ENCODE data around the gene TRPM3.

TRPM3 gene

GRCh38 chr9:70511858-70512257 is 609.6 kb downstream of the TRPM3 start:
- no peak overlapping the region for H3K4me3 ChIP-seq (ENCODE audit: low read depth, low read length)
- TF ChIP-seq CTCF (IDR thresholded peaks at IDR 0.05; ENCODE audit: borderline replicate concordance, insufficient read depth, low read depth, low read length) = no peak

GRCh38 chr9:70510157-70510770 is 611.2 kb downstream of the TRPM3 start:
- TF ChIP-seq CTCF (IDR thresholded peaks at IDR 0.05; ENCODE audit: borderline replicate concordance, insufficient read depth, low read depth, low read length) = peak; percentile 57; the same call in 1 of the 2 replicates
- H3K4me3 ChIP-seq (ENCODE audit: low read depth, low read length) = no peak overlapping the region

- no peak overlapping the region for H3K4me3 ChIP-seq (ENCODE audit: low read depth, low read length)
- no peak for TF ChIP-seq CTCF (IDR thresholded peaks at IDR 0.05; ENCODE audit: borderline replicate concordance, insufficient read depth, low read depth, low read length)
These were observed 615.3 kb downstream of the TRPM3 start for GRCh38 chr9:70506159-70506558.

- TF ChIP-seq CTCF (IDR thresholded peaks at IDR 0.05; ENCODE audit: borderline replicate concordance, insufficient read depth, low read depth, low read length) = no peak
- H3K4me3 ChIP-seq (ENCODE audit: low read depth, low read length) = no peak overlapping the region
These were observed 616.6 kb downstream of the TRPM3 start for GRCh38 chr9:70504834-70505233.

- H3K4me3 ChIP-seq (ENCODE audit: low read depth, low read length) = no peak overlapping the region
- TF ChIP-seq CTCF (IDR thresholded peaks at IDR 0.05; ENCODE audit: borderline replicate concordance, insufficient read depth, low read depth, low read length) = no peak
These were observed 618.7 kb downstream of the TRPM3 start for GRCh38 chr9:70502690-70503089.

GRCh38 chr9:70500793-70501192 is 620.6 kb downstream of the TRPM3 start:
- no peak overlapping the region for H3K4me3 ChIP-seq (ENCODE audit: low read depth, low read length)
- no peak for TF ChIP-seq CTCF (IDR thresholded peaks at IDR 0.05; ENCODE audit: borderline replicate concordance, insufficient read depth, low read depth, low read length)

- H3K4me3 ChIP-seq (ENCODE audit: low read depth, low read length) = no peak overlapping the region
- TF ChIP-seq CTCF (IDR thresholded peaks at IDR 0.05; ENCODE audit: borderline replicate concordance, insufficient read depth, low read depth, low read length) = no peak
These were observed 621.8 kb downstream of the TRPM3 start for GRCh38 chr9:70499621-70500020.
